HG03558 (cell line): ENCODE results near the gene VWA8.
"Not testable (repeated sequence)": the region's sequence is repeated elsewhere in the genome, so short reads cannot be mapped to it uniquely, and the experiment has no call there.

ENCODE experiments used
- ATAC-seq: cut with Tn5 transposase; IDR thresholded peaks from one replicate; pipeline ENCODE4 v1.9.1; 2021; ENCODE audit warnings: moderate number of reproducible peaks; ENCODE audit not compliant: unreplicated experiment; ENCODE audit errors: extremely low read depth

The VWA8 gene

GRCh38 chr13:41762796-41763195, 198.1 kb downstream of the VWA8 start:
- no peak for ATAC-seq

- ATAC-seq: no peak
Observed at GRCh38 chr13:41756198-41756880, 204.6 kb downstream of the VWA8 start.

GRCh38 chr13:41751734-41752445, 209.0 kb downstream of the VWA8 start:
- ATAC-seq: no peak

- no peak for ATAC-seq
Observed at GRCh38 chr13:41751277-41751676, 209.6 kb downstream of the VWA8 start.

- ATAC-seq: no peak
Observed at GRCh38 chr13:41746259-41746658, 214.7 kb downstream of the VWA8 start.

- ATAC-seq: not testable (repeated sequence)
Observed at GRCh38 chr13:41745496-41745895, 215.4 kb downstream of the VWA8 start.

GRCh38 chr13:41742917-41743552, 217.9 kb downstream of the VWA8 start:
- ATAC-seq: no peak

GRCh38 chr13:41740479-41740878, 220.4 kb downstream of the VWA8 start:
- ATAC-seq: no peak

GRCh38 chr13:41722684-41723535, 238.0 kb downstream of the VWA8 start:
- ATAC-seq: no peak

GRCh38 chr13:41720839-41721561, 239.9 kb downstream of the VWA8 start:
- no peak for ATAC-seq

GRCh38 chr13:41716236-41716635, 244.7 kb downstream of the VWA8 start:
- no peak for ATAC-seq

- ATAC-seq: no peak
Observed at GRCh38 chr13:41713405-41713804, 247.5 kb downstream of the VWA8 start.

GRCh38 chr13:41710771-41711170, 250.1 kb downstream of the VWA8 start:
- no peak for ATAC-seq

- no peak for ATAC-seq
Observed at GRCh38 chr13:41709511-41709910, 251.4 kb downstream of the VWA8 start.

- ATAC-seq: no peak
Observed at GRCh38 chr13:41708713-41709112, 252.2 kb downstream of the VWA8 start.

- ATAC-seq: no peak
Observed at GRCh38 chr13:41707194-41707821, 253.6 kb downstream of the VWA8 start.

- no peak for ATAC-seq
Observed at GRCh38 chr13:41706152-41706551, 254.8 kb downstream of the VWA8 start.

GRCh38 chr13:41702540-41702939, 258.4 kb downstream of the VWA8 start:
- no peak for ATAC-seq

GRCh38 chr13:41701676-41702075, 259.2 kb downstream of the VWA8 start:
- no peak for ATAC-seq
